SK-N-SH (cell line): ENCODE data around the gene SPEF1. TPM values are rescaled to one million over a fixed set of nuclear protein-coding genes. Genes with fewer than 3 reads are reported as not detected.

Experiments
- CTCF ChIA-PET: fragments of 300-600, 350-600 bp; formaldehyde crosslinking; extraction: SDS; loops from one replicate; lab custom pipeline; 2021; lab: Yijun Ruan, JAX
- POLR2A ChIA-PET: fragments of 350-600 bp; sonication (Branson Sonifier 250); formaldehyde crosslinking; extraction: SDS; loops from one replicate; lab custom pipeline; 2020; ENCODE audit warnings: antibody characterized with exemption, inconsistent platforms; lab: Yijun Ruan, JAX
- DNase-seq: peaks from one replicate; pipeline ENCODE4 v3.0.0; 2012
- H2AFZ ChIP-seq: fragments of 200-600 bp; sonication (generic); 2 replicates; pipeline ENCODE4 v1.8.1; 2016; ENCODE audit warnings: antibody characterized with exemption, mild to moderate bottlenecking, low read depth
- H3F3A ChIP-seq: fragments of 200-600 bp; sonication (generic); replicated peaks from 2 replicates; pipeline ENCODE3; 2016; ENCODE audit warnings: antibody characterized with exemption, mild to moderate bottlenecking; ENCODE audit not compliant: insufficient read depth
- H3K27ac ChIP-seq, 2 experiments: fragments of 200-500 bp in 1 of 2; fragments of 200-600 bp in 1 of 2; sonication (Bioruptor generic) in 1 of 2; sonication (generic), shearing (Covaris generic) in 1 of 2; 2 replicates each; pipeline versions ENCODE4 v1.5.1 to v1.6.1; 2014 to 2016; ENCODE audit warnings: low read depth in 2 of 2, inconsistent platforms in 1 of 2, low read length in 1 of 2, mild to moderate bottlenecking in 1 of 2, mixed read lengths in 1 of 2
- H3K27me3 ChIP-seq: fragments of 200-600 bp; sonication (generic), shearing (Covaris generic); 2 replicates; pipeline ENCODE4 v1.6.1; 2016; ENCODE audit warnings: mixed run types; ENCODE audit not compliant: insufficient read depth
- H3K36me3 ChIP-seq, 2 experiments: fragments of 200-500 bp in 1 of 2; fragments of 200-600 bp in 1 of 2; sonication (Bioruptor generic) in 1 of 2; sonication (generic) in 1 of 2; replicated peaks in 1 of 2; 2 replicates each; pipeline versions ENCODE3 to v1.5.1; 2014 to 2016; ENCODE audit warnings: low read length in 1 of 2, mild to moderate bottlenecking in 1 of 2; ENCODE audit not compliant: insufficient read depth in 2 of 2, control insufficient read depth in 1 of 2
- H3K4me1 ChIP-seq, 2 experiments: fragments of 200-500 bp in 1 of 2; fragments of 200-600 bp in 1 of 2; sonication (Bioruptor generic) in 1 of 2; sonication (generic), shearing (Covaris generic) in 1 of 2; 2 replicates each; pipeline versions ENCODE4 v1.5.1 to v1.6.1; 2014 to 2016; ENCODE audit warnings: low read depth in 1 of 2, low read length in 1 of 2, mixed run types in 1 of 2; ENCODE audit not compliant: insufficient read depth in 2 of 2, control insufficient read depth in 1 of 2
- H3K4me2 ChIP-seq: fragments of 200-600 bp; sonication (generic), shearing (Covaris generic); 2 replicates; pipeline ENCODE4 v1.6.1; 2017; ENCODE audit warnings: mixed run types
- H3K4me3 ChIP-seq, 2 experiments: fragments of 200-500 bp in 1 of 2; fragments of 200-600 bp in 1 of 2; sonication (Bioruptor generic) in 1 of 2; sonication (generic), shearing (Covaris generic) in 1 of 2; 2 replicates each; pipeline versions ENCODE4 v1.5.1 to v1.8.1; 2014 to 2016; ENCODE audit warnings: low read depth in 2 of 2, inconsistent platforms in 1 of 2, low read length in 1 of 2, mild to moderate bottlenecking in 1 of 2, mixed read lengths in 1 of 2, moderate library complexity in 1 of 2
- H3K79me2 ChIP-seq: fragments of 200-600 bp; sonication (generic); 2 replicates; pipeline ENCODE4 v1.8.1; 2017; ENCODE audit warnings: mild to moderate bottlenecking; ENCODE audit not compliant: insufficient read depth
- H3K9ac ChIP-seq: fragments of 200-600 bp; sonication (generic); 2 replicates; pipeline ENCODE4 v1.6.1; 2017; ENCODE audit warnings: mixed run types
- H3K9me2 ChIP-seq: fragments of 200-600 bp; sonication (generic); 2 replicates; pipeline ENCODE4 v1.6.1; 2017; ENCODE audit warnings: mixed run types
- H3K9me3 ChIP-seq: fragments of 200-600 bp; sonication (generic); 2 replicates; pipeline ENCODE4 v1.6.1; 2017; ENCODE audit warnings: mixed run types, mild to moderate bottlenecking, moderate library complexity
- H4K20me1 ChIP-seq: fragments of 200-600 bp; sonication (generic); 2 replicates; pipeline ENCODE4 v1.6.1; 2017; ENCODE audit warnings: mild to moderate bottlenecking, mixed run types; ENCODE audit not compliant: insufficient read depth
- CHD2 ChIP-seq: fragments of 150-350 bp; IDR thresholded peaks from 2 replicates; pipeline ENCODE4 v1.6.1; 2018; ENCODE audit warnings: low read length; ENCODE audit not compliant: partially characterized antibody
- ELF1 ChIP-seq: IDR thresholded peaks from 2 replicates; pipeline ENCODE4 v1.4.0; 2012
- EP300 ChIP-seq, 2 experiments: IDR thresholded peaks; 2 replicates each; pipeline versions ENCODE4 v1.4.0 to v1.6.1; 2012; ENCODE audit warnings: borderline replicate concordance in 1 of 2, low read depth in 1 of 2, low read length in 1 of 2
- FOSL2 ChIP-seq: IDR thresholded peaks from 2 replicates; pipeline ENCODE4 v1.4.0; 2012; ENCODE audit warnings: low read depth, mild to moderate bottlenecking, moderate library complexity, borderline replicate concordance
- GATA2 ChIP-seq: sonication (generic); formaldehyde crosslinking; IDR thresholded peaks from 2 replicates; pipeline ENCODE4 v1.5.0; 2020; ENCODE audit warnings: mild to moderate bottlenecking, missing genetic modification reagents
- JUND ChIP-seq: IDR thresholded peaks from 2 replicates; pipeline ENCODE4 v1.4.0; 2012
- MEF2A ChIP-seq: IDR thresholded peaks from 2 replicates; pipeline ENCODE4 v1.4.0; 2012; ENCODE audit warnings: low read depth, borderline replicate concordance
- NFIC ChIP-seq: IDR thresholded peaks from 2 replicates; pipeline ENCODE4 v1.4.0; 2012; ENCODE audit warnings: borderline replicate concordance
- NRF1 ChIP-seq: IDR thresholded peaks from 2 replicates; pipeline ENCODE4 v1.6.1; 2012; ENCODE audit warnings: low read depth, mild to moderate bottlenecking, low read length
- PBX3 ChIP-seq: IDR thresholded peaks from 2 replicates; pipeline ENCODE4; 2012
- RFX5 ChIP-seq: IDR thresholded peaks from 2 replicates; pipeline ENCODE4 v1.6.1; 2012; ENCODE audit warnings: mild to moderate bottlenecking, improper control_type of control experiment, low read length
- SIN3A ChIP-seq: IDR thresholded peaks from 2 replicates; pipeline ENCODE4 v1.6.1; 2012; ENCODE audit warnings: low read depth, mild to moderate bottlenecking, low read length, moderate library complexity, borderline replicate concordance
- TEAD4 ChIP-seq: IDR thresholded peaks from 2 replicates; pipeline ENCODE4 v1.4.0; 2012; ENCODE audit warnings: mild to moderate bottlenecking, borderline replicate concordance; ENCODE audit not compliant: insufficient read depth
- USF1 ChIP-seq: IDR thresholded peaks from 2 replicates; pipeline ENCODE4 v1.4.0; 2012; ENCODE audit warnings: low read depth, borderline replicate concordance
- USF2 ChIP-seq: fragments of 150-350 bp; IDR thresholded peaks from 2 replicates; pipeline ENCODE4 v1.6.1; 2017; ENCODE audit warnings: antibody characterized with exemption, low read length, low read depth, borderline replicate concordance
- YY1 ChIP-seq: IDR thresholded peaks from 2 replicates; pipeline ENCODE4 v1.4.0; 2012; ENCODE audit warnings: low read depth, mild to moderate bottlenecking
- ZBTB33 ChIP-seq: IDR thresholded peaks from 2 replicates; pipeline ENCODE4 v1.4.0; 2012; ENCODE audit warnings: low read depth, borderline replicate concordance
- WGBS: methylation state at CpG from one replicate; pipeline ENCODE4 v1.1.6; 2017; ENCODE audit warnings: low lambda C conversion rate; 5-methylcytosine and 5-hydroxymethylcytosine counted together
- polyA plus RNA-seq, 3 experiments: library from polyadenylated mRNA; depleted of rRNA; stranded (reverse); fragments of >200 nt; gene quantifications; 2 replicates each; pipeline ENCODE4 v1.2.3, GENCODE V29; 2012

SPEF1 gene
- polyA plus RNA-seq, 1 of the 3 experiments (the other 2 are of a cell fraction) = 1.6 TPM

GRCh38 chr20:3783068-3783489 lies 1.8 kb upstream of the SPEF1 start (continued):
- TF ChIP-seq GATA2 (no peak), SIN3A (no peak)
- TF ChIP-seq, all 33 proteins: peak for 0

GRCh38 chr20:3782597-3782996 lies 1.3 kb upstream of the SPEF1 start:
- POLR2A ChIA-PET = interaction anchor here (0.6 kb wide), 1 partner anchor 13 kb away, joined by 3 read pairs; the partner anchor contains the start of gene CDC25B
- 94% methylated on average over 6 of the region's 6 CpGs for WGBS

GRCh38 chr20:3778976-3779375 lies 2.3 kb downstream of the SPEF1 start:
- no peak overlapping the region for H2AFZ ChIP-seq
- H3K4me1 ChIP-seq = peaks cover 4 to 18% of the 10 kb centered on the region in 2 experiments; a peak in 3 of 4 replicates
- no peaks in the 10 kb centered on the region for H3K27me3 ChIP-seq
- H3K27ac ChIP-seq = no peak overlapping the region
- no peaks in the 10 kb centered on the region for H3K9me3 ChIP-seq
- no peaks in the 10 kb centered on the region for H3K9me2 ChIP-seq
- peaks cover 24% of the 10 kb centered on the region for H4K20me1 ChIP-seq
- H3K9ac ChIP-seq = no peak overlapping the region
- CTCF ChIA-PET = interaction anchor here (0.9 to 6.8 kb wide), 9 partner anchors 8 to 102 kb away, joined by 3 to 38 read pairs (median 12); partner anchors contain the start of genes ADISSP, AP5S1 and CENPB
- no peak overlapping the region for H3K4me3 ChIP-seq
- H3K79me2 ChIP-seq = peaks cover 18% of the 10 kb centered on the region; the same call in 1 of the 2 replicates
- H3F3A ChIP-seq = peaks cover 15% of the 10 kb centered on the region
- H3K4me2 ChIP-seq = no peak overlapping the region
- DNase-seq = no peak
- H3K36me3 ChIP-seq = peaks cover 0 to 2% of the 10 kb centered on the region in 2 experiments
- 93% methylated on average over 15 of the region's 18 CpGs for WGBS
- POLR2A ChIA-PET = interaction anchor here (1.7 to 2.5 kb wide), 2 partner anchors 11 to 41 kb away, joined by 9 to 18 read pairs; partner anchors contain the start of genes ADISSP and AP5S1
- no peak for TF ChIP-seq ELF1
- TF ChIP-seq CHD2 = no peak
- TF ChIP-seq EP300 (IDR thresholded peaks at IDR 0.05; ENCODE audit: borderline replicate concordance in 1 of 2, low read depth in 1 of 2, low read length in 1 of 2) = no peak
- no peak for TF ChIP-seq NFIC
- TF ChIP-seq MEF2A = no peak
- TF ChIP-seq YY1 = no peak
- TF ChIP-seq NRF1 = no peak
- no peak for TF ChIP-seq JUND
- no peak for TF ChIP-seq TEAD4
- TF ChIP-seq PBX3 = no peak
- no peak for TF ChIP-seq USF2

More at GRCh38 chr20:3782597-3782996, 1.3 kb upstream of the SPEF1 start:
- Histone ChIP-seq H3K79me2 (peaks cover 40% of the 10 kb centered on the region), H3K9ac (no peak overlapping the region), H3K9me3 (no peaks in the 10 kb centered on the region), H3F3A (peaks cover 15% of the 10 kb centered on the region), H3K4me1 (peaks cover 27 to 38% of the 10 kb centered on the region in 2 experiments; a peak in 3 of 4 replicates), H3K4me2 (no peak overlapping the region), H3K9me2 (no peaks in the 10 kb centered on the region), H3K4me3 (no peak overlapping the region), H4K20me1 (peaks cover 45% of the 10 kb centered on the region), H2AFZ (no peak overlapping the region)
- no peak for DNase-seq
- TF ChIP-seq TEAD4 = no peak
- no peak for TF ChIP-seq RFX5
- TF ChIP-seq YY1 = no peak
- no peak for TF ChIP-seq EP300 (IDR thresholded peaks at IDR 0.05; ENCODE audit: borderline replicate concordance in 1 of 2, low read depth in 1 of 2, low read length in 1 of 2)
- TF ChIP-seq USF1 = no peak
- no peak for TF ChIP-seq ZBTB33
- TF ChIP-seq ELF1 = no peak
- no peak for TF ChIP-seq CHD2
- no peak for TF ChIP-seq FOSL2
- TF ChIP-seq, all 33 proteins: peak for 0
- H3K27ac ChIP-seq = no peak overlapping the region
- peaks cover 7 to 9% of the 10 kb centered on the region in 2 experiments for H3K36me3 ChIP-seq
- CTCF ChIA-PET = interaction anchor here (1.1 to 3.1 kb wide), 3 partner anchors 13 to 59 kb away, joined by 3 to 14 read pairs (median 9); partner anchors contain the start of gene CDC25B
- no peaks in the 10 kb centered on the region for H3K27me3 ChIP-seq
